DND-41 (cell line): ENCODE measurements around the gene PEAK1.

ENCODE experiments used
- ATAC-seq: fragments of 200-7000 bp; cut with Tn5 transposase; 3 replicates; pipeline ENCODE4 v1.9.1; 2021; ENCODE audit warnings: low read depth; ENCODE audit not compliant: insufficient read depth
- DNase-seq: peaks from one replicate; pipeline ENCODE4 v3.0.0-alpha.2; 2020
- H2AFZ ChIP-seq: 2 replicates; pipeline ENCODE4 v1.6.0; 2012; ENCODE audit warnings: low read depth, low read length
- H3K27ac ChIP-seq: 2 replicates; pipeline ENCODE4 v1.5.1; 2012; ENCODE audit warnings: low read length, inconsistent platforms
- H3K27me3 ChIP-seq: fragments of 200-600 bp; sonication (generic); 2 replicates; pipeline ENCODE4 v1.6.0; 2012; ENCODE audit warnings: low read length, mild to moderate bottlenecking, inconsistent platforms; ENCODE audit not compliant: insufficient read depth, poor library complexity
- H3K36me3 ChIP-seq: 2 replicates; pipeline ENCODE4 v1.5.1; 2012; ENCODE audit warnings: low read length, inconsistent platforms; ENCODE audit not compliant: insufficient read depth
- H3K4me1 ChIP-seq: 2 replicates; pipeline ENCODE4 v1.5.1; 2012; ENCODE audit warnings: mild to moderate bottlenecking, low read length; ENCODE audit not compliant: insufficient read depth
- H3K4me2 ChIP-seq: 2 replicates; pipeline ENCODE4 v1.6.0; 2012; ENCODE audit warnings: mild to moderate bottlenecking, moderate library complexity, low read length, inconsistent platforms; ENCODE audit not compliant: insufficient read depth
- H3K4me3 ChIP-seq, 2 experiments: fragments of 200-600 bp in 1 of 2; shearing (Covaris generic) in 1 of 2; 2 replicates each; pipeline ENCODE4 v1.5.1; 2012 to 2016; ENCODE audit warnings: inconsistent platforms in 2 of 2, low read length in 2 of 2, mild to moderate bottlenecking in 2 of 2, low read depth in 1 of 2, moderate library complexity in 1 of 2
- H3K79me2 ChIP-seq: 2 replicates; pipeline ENCODE4 v1.6.0; 2012; ENCODE audit warnings: low read length, inconsistent platforms; ENCODE audit not compliant: insufficient read depth
- H3K9ac ChIP-seq: 2 replicates; pipeline ENCODE4 v1.6.0; 2012; ENCODE audit warnings: low read depth, mild to moderate bottlenecking, inconsistent platforms, low read length, moderate library complexity
- H3K9me3 ChIP-seq: 2 replicates; pipeline ENCODE4 v1.5.1; 2012; ENCODE audit warnings: low read length, moderate library complexity, mild to moderate bottlenecking, inconsistent platforms; ENCODE audit not compliant: insufficient read depth, severe bottlenecking
- H4K20me1 ChIP-seq: 2 replicates; pipeline ENCODE4 v1.6.0; 2012; ENCODE audit warnings: low read length; ENCODE audit not compliant: insufficient read depth
- EZH2 ChIP-seq: IDR thresholded peaks from 3 replicates; pipeline ENCODE4 v1.6.1; 2012; ENCODE audit warnings: borderline replicate concordance, low read depth, mild to moderate bottlenecking, moderate library complexity, low read length, inconsistent platforms; ENCODE audit not compliant: severe bottlenecking
- TF ChIP-seq, protein P1 (sequence below): IDR thresholded peaks from 2 replicates; pipeline ENCODE4 v1.5.1; 2012; ENCODE audit warnings: borderline replicate concordance, low read length, moderate library complexity, mild to moderate bottlenecking; ENCODE audit not compliant: poor library complexity, severe bottlenecking; ENCODE audit errors: extremely low read depth

The PEAK1 gene

DNA sequence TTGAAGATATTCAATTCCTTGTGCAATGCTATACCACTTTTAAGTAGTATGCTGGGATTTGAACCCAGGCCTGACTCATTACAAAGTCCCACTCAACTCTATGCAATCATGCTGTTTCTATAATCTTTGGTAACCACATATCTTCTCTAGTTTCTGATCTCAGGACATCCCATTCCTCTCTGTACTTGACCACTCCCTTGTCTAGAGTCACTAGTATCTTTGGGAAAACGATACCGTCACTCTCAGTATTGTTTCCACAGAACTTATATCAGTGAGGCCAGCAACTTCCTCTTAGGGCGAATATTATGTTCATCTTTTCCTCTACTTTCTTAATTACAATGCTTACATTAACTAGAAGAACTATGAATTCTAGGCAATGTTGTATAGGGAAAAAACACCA is 211.7 kb downstream of the PEAK1 start:
- peaks cover 5% of the 10 kb centered on the region; the same call in 1 of the 2 replicates for H3K36me3 ChIP-seq
- TF ChIP-seq EZH2, result no peak
- TF ChIP-seq, protein P1, sequence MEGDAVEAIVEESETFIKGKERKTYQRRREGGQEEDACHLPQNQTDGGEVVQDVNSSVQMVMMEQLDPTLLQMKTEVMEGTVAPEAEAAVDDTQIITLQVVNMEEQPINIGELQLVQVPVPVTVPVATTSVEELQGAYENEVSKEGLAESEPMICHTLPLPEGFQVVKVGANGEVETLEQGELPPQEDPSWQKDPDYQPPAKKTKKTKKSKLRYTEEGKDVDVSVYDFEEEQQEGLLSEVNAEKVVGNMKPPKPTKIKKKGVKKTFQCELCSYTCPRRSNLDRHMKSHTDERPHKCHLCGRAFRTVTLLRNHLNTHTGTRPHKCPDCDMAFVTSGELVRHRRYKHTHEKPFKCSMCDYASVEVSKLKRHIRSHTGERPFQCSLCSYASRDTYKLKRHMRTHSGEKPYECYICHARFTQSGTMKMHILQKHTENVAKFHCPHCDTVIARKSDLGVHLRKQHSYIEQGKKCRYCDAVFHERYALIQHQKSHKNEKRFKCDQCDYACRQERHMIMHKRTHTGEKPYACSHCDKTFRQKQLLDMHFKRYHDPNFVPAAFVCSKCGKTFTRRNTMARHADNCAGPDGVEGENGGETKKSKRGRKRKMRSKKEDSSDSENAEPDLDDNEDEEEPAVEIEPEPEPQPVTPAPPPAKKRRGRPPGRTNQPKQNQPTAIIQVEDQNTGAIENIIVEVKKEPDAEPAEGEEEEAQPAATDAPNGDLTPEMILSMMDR, result no peak
- no peak overlapping the region for H3K27ac ChIP-seq
- no peak overlapping the region for H3K4me2 ChIP-seq
- H3K27me3 ChIP-seq, result no peaks in the 10 kb centered on the region
- no peak overlapping the region for H3K4me3 ChIP-seq
- no peak overlapping the region for H3K9ac ChIP-seq
- H2AFZ ChIP-seq, result no peak overlapping the region
- DNase-seq (no peak), ATAC-seq (no peak)
- H3K9me3 ChIP-seq, result no peaks in the 10 kb centered on the region
- no peaks in the 10 kb centered on the region for H3K79me2 ChIP-seq
- H4K20me1 ChIP-seq, result no peaks in the 10 kb centered on the region
- H3K4me1 ChIP-seq, result no peaks in the 10 kb centered on the region

GRCh38 chr15:77201665-77202064 is 218.2 kb downstream of the PEAK1 start:
- Histone ChIP-seq H3K9me3 (no peaks in the 10 kb centered on the region), H2AFZ (no peak overlapping the region), H3K4me2 (no peak overlapping the region), H4K20me1 (no peaks in the 10 kb centered on the region), H3K36me3 (0 out of 2 replicates have a peak, but pooled peaks cover 5% of the 10 kb centered on the region), H3K4me3 (no peak overlapping the region), H3K9ac (no peak overlapping the region), H3K4me1 (no peaks in the 10 kb centered on the region), H3K27me3 (no peaks in the 10 kb centered on the region), H3K79me2 (no peaks in the 10 kb centered on the region), H3K27ac (no peak overlapping the region)
- TF ChIP-seq EZH2, result no peak
- TF ChIP-seq, protein P1, result no peak
- ATAC-seq (no peak), DNase-seq (no peak)

DNA sequence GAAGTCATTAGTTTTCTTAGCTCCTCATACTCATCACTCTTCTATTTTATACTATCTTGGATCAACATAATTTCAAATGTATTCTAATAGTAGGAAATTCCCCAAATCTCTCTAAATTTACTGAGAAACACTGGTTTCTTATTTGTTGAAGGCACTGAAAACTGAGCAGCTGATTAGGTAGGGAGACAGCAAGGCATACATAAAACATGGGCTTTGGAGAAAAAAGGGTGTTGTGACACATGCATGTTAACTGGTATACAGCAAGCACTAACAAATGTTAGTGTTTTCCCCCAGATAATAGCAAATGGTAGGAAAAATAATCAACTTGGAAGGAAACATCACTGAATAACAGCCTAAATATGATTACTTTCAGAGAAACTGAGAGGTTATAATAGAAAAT is 223.5 kb downstream of the PEAK1 start:
- Histone ChIP-seq H4K20me1 (no peaks in the 10 kb centered on the region), H3K4me3 (no peak overlapping the region), H3K36me3 (0 out of 2 replicates have a peak, but pooled peaks cover 5% of the 10 kb centered on the region), H3K4me2 (no peak overlapping the region), H3K9me3 (no peaks in the 10 kb centered on the region), H3K27ac (no peak overlapping the region), H2AFZ (no peak overlapping the region), H3K27me3 (no peaks in the 10 kb centered on the region), H3K9ac (no peak overlapping the region), H3K79me2 (no peaks in the 10 kb centered on the region), H3K4me1 (no peaks in the 10 kb centered on the region)
- ATAC-seq, result no peak
- TF ChIP-seq, protein P1, result no peak
- no peak for TF ChIP-seq EZH2
- no peak for DNase-seq

- DNase-seq (no peak), ATAC-seq (no peak)
- no peak overlapping the region for H3K9ac ChIP-seq
- H3K4me2 ChIP-seq, result no peak overlapping the region
- H3K9me3 ChIP-seq, result no peaks in the 10 kb centered on the region
- no peak overlapping the region for H2AFZ ChIP-seq
- no peaks in the 10 kb centered on the region for H4K20me1 ChIP-seq
- H3K4me3 ChIP-seq, result no peak overlapping the region
- TF ChIP-seq, protein P1, result no peak
- no peak for TF ChIP-seq EZH2
- 0 out of 2 replicates have a peak, but pooled peaks cover under 1% of the 10 kb centered on the region for H3K4me1 ChIP-seq
- 0 out of 2 replicates have a peak, but pooled peaks cover 5% of the 10 kb centered on the region for H3K36me3 ChIP-seq
- H3K27me3 ChIP-seq, result no peaks in the 10 kb centered on the region
- H3K27ac ChIP-seq, result no peak overlapping the region
- H3K79me2 ChIP-seq, result no peaks in the 10 kb centered on the region
These were observed 224.3 kb downstream of the PEAK1 start for GRCh38 chr15:77195586-77195985.
